Measurements from ENCODE around the gene WFIKKN1.

Gene WFIKKN1

GRCh38 chr16:638034-638543 is 7.3 kb downstream of the WFIKKN1 start:
- DNase-seq: no peak

DNA sequence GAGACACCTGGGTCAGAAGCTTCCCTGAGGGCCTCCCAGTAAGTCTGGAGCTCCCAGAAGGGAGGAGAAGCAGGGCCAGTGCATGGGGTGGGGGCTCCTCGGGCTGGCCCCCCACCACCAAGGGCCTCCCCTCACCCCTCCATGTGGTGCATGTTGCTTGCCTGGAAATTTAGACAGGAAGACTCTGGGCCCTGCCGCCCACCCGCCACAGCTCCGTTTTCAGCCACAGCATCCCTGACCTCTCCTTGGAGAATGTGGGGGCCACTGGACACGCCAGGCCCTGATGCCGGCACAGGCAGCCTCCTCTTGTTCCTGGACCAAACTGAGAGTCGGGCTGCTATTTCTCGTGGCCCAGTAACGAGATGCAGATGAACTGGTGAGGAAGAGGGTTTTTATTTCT is 8.1 kb downstream of the WFIKKN1 start:
- DNase-seq: no peak

DNA sequence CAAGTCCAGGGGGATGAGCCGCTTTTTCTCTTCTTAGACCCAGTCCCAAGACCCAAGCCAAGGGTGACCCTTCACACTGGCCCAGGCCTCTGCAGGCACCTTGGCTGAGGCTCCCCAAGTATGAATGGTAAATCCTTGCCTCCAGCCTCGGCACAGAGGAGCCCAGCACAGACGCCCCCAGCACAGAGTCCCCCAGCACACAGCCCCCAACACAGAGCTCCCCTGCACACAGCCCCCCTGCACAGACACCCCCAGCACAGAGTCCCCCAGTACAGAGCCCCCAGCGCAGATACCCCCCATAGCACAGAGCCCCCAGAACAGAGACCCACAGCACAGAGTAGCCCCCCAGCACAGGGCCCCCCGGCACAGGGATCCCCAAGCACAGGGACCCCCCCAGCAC is 9.8 kb downstream of the WFIKKN1 start:
- no peak for DNase-seq

DNA sequence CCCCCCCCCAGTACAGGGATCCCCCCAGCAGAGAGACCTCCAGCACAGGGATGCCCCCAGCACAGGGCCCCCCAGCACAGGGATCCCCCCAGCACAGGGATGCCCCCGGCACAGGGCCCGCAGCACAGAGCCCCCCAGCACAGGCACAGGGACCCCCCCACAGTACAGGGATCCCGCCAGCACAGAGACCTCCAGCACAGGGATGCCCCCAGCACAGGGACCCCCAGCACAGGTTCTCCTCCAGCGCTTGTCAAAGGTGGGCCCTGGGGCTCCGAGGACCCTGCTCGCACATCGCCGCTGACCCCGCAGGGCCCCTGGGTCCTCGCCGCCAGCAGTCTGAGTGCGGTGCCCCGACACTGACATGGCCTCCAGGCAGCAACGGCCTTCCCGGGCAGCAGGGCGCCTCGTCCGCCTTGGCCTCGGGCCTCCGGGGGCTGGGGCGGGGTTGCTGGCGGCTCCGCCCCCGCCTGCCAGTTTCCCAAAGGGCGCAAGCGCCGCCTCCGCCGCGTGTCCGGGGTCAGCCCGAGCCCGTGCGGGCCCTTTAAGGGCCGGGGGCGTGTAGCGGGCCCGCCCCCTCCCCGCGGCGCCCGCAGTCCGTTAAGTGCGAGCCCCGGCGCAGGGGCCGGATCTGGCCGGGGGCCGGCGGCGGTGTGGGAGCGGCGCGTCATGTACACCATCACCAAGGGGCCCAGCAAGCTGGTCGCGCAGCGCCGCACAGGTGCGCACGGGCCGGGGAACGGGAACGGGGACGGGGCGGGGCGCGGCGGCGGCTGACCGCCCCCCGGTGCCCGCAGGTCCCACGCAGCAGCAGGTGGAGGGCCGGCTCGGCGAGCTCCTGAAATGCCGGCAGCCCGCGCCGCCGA is 10.8 kb downstream of the WFIKKN1 start, which contains the start of gene MCRIP2:
MCRIP2 (plus strand) TSS at position 503 of the 863 bp plus-strand sequence; CDS start at position 667, 164 bp downstream.
- DNase-seq: peak; percentile 93

- peak; percentile 82 for DNase-seq
Observed at GRCh38 chr16:642189-643049, 11.6 kb downstream of the WFIKKN1 start.

- DNase-seq: no peak
Observed at GRCh38 chr16:643050-643368, 12.2 kb downstream of the WFIKKN1 start.

DNA sequence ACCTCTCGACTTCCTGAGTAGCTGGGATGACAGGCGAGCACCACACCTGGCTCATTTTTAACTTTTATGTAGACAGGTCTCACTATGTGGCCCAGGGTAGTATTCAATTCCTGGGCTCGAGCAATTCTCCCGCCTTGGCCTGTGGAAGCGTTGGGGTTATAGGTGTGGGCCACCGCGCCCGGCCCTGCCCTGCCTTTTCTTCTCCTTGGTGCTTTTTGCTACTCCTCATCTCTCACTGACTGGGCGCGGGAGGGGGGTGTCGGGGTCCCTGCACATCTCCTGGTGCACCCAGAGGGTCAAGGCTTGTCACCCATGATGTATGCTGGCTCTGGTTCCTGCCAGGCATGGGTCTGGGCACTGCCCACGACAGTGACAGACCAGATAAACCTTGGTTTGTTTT is 13.8 kb downstream of the WFIKKN1 start:
- DNase-seq: no peak

DNA sequence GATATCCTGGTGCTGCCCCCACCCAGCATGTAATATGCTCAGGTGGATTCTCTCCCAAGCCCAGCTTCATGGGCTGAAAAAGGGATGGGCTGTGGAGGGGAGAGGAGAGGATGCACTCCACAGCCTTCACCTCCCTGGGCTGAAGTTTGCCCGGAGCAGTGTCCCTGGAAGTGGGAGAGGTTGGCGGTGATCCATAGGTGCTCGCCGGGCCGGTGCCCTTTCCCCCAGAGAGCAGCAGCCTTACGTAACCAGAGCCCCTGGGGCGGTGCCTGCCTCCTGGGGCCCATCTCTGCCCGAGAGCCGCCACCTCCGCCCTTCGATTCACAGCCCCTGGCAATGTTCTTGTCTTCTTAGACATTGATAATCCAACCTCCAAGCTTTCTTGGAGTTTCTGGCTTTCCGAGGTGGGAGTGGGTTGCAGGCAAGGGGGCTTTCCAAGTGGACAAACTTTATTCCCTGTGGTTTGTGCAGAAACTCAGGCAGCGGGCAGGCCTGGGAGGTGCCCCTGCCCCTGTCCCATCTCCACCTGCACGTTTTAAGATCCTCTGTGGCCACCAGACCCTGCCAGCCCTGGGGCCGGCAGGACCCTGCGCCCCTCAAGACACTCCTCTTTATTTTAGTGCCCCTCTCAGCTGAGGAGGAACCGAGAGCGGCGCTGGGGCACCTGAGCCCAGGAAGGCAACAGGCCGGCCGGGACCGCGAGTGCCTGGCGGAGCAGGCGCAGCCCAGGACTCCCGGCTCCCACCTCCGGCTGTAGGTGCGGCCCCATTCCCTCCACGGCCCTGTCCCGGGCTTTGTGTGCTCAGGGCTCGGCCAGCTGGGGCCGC is 15.3 kb downstream of the WFIKKN1 start:
- DNase-seq: no peak

- DNase-seq: no peak
Observed at GRCh38 chr16:646679-647172, 15.9 kb downstream of the WFIKKN1 start.

GRCh38 chr16:647173-647902 is 16.6 kb downstream of the WFIKKN1 start:
- DNase-seq: no peak

DNA sequence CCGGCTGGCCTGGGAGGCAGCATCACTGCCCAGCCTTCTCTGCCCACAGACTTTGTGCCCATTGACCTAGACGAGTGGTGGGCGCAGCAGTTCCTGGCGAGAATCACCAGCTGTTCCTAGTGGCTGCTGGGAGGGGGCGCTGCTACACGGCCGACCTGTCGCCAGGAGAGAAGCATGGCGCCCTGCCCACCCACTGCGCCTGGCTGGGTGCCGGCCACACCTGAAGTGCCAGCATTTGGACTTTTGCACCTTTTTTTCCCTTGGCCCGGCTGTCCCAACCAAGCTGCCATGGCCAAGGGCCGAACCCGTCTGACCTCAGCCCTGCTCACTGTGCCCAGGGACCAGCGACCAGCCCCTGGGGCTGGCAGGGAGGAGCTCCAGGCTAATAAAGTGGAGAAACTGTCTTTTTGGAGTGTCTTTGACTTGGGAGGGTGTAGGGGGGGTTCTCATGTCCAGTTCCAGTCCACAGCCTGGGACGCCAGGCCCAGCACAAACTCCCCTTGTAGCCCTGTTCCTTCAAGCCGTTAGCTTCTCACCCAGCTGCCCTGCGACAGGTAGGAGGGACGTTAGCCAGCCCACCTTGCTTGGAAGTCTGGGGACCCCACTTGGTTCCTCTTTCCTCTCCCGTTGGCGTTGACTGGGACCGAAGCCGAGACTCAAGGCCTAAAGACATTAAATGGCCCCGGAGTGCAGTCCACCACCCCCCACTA is 17.4 kb downstream of the WFIKKN1 start:
- peak; percentile 78 for DNase-seq

DNA sequence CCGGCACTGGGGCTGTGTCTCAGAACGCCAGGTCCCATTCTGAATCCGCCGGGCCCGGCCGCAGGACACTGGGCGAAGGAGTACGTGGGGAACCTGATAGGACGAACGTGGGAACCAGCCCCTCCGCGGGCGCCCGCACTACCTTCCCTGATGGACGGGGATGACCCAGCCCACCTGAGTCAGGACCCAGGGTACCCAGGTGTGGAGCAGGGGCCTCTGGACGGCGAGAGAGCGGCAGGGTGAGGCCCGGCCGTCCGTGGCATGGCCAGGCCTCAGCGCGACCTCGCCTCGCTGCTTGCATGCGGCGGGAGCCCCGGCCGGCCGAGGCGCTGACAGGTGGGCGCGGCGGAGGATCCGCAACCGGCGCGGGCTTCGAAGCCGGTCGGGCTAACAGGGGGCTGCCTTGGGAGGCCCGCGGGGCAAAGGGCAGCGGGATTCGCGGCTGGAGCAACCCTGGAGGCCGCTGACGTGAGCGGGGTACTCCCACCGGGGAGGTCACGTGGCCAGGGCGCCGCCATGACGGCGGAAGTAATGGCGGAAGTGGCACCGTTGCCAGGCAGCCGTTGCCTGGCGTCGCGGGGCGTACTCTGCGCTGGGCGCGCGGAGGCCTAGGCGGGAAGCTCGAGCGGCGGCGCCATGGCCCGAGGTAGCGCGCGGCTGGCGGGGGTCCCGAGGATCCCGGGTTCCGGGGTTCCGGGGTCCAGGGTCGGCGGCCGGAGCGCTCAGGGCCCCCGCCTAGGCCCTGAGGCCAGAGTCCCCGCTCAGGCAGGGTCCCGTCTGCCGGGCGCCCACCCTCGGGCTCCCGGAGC is 18.2 kb downstream of the WFIKKN1 start, which contains the start of gene WDR90:
WDR90 (plus strand) TSS at position 585 of the 809 bp plus-strand sequence; CDS start at position 637, 52 bp downstream.
- peak; percentile 96 for DNase-seq

GRCh38 chr16:649631-650030 is 18.8 kb downstream of the WFIKKN1 start:
- DNase-seq: peak; percentile 69

GRCh38 chr16:651844-652243 is 21.1 kb downstream of the WFIKKN1 start:
- DNase-seq: no peak

GRCh38 chr16:652454-653305 is 21.9 kb downstream of the WFIKKN1 start:
- no peak for DNase-seq

GRCh38 chr16:654034-654433 is 23.2 kb downstream of the WFIKKN1 start:
- no peak for DNase-seq

- no peak for DNase-seq
Observed at GRCh38 chr16:657487-657886, 26.7 kb downstream of the WFIKKN1 start.

- DNase-seq: no peak
Observed at GRCh38 chr16:658679-659571, 28.1 kb downstream of the WFIKKN1 start.

Measured in activated CD8-positive, alpha-beta memory T cell treated with anti-CD3 and anti-CD28 coated beads for 24 hours (primary cell).